8988T (cell line): Measurements from ENCODE around the gene ACTA1.
"Not testable (repeated sequence)": the region's sequence is repeated elsewhere in the genome, so short reads cannot be mapped to it uniquely, and the experiment has no call there.

ENCODE experiments used
- DNase-seq: peaks from one replicate; pipeline ENCODE4 v3.0.0; 2011

Gene ACTA1

GRCh38 chr1:229438021-229438420 is 4.1 kb upstream of the ACTA1 start:
- no peak for DNase-seq

GRCh38 chr1:229437443-229437842 is 3.5 kb upstream of the ACTA1 start:
- no peak for DNase-seq

DNA sequence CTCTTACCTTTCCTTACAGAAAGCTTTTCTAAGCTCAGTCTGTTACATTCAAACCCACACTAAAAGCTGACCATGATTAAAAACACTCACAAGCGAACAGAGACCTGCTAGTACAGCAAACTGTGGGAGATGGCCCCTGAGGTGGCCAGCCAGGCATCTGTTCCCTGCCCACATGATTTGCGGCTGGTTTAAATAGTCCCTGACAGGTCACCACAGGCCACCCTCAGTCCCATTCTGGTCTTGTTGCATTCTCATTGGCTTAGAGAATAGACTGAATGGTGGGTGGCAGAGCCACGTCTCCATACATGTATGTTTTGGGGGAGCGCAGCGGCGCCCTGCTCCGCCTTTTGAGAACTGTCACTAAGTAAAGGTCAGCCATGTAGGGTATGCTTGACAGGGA is 2.3 kb upstream of the ACTA1 start:
- no peak for DNase-seq

DNA sequence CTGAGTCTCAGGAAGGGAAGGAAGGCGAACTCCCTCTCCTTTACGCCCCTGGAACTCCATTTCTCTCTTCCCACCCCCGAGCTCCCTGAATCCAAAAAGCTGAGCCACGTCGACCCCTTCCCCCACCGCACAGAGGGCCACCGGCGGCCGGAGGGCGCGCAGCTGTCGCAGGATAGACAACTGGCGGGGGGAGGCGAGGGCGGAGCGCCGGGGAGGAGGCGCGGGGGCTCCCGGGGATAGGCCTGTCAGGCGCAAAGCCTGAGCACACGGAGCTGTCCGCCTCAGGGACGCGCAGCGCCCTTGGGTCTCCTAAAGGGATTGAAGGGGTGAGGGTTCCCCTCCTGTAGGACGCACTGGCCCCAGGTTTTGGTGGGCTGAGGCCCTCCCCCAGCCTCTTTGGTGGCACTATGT is 752 bp upstream of the ACTA1 start:
- no peak for DNase-seq

GRCh38 chr1:229433364-229434004 is 410 bp downstream of the ACTA1 start:
- DNase-seq, result no peak

DNA sequence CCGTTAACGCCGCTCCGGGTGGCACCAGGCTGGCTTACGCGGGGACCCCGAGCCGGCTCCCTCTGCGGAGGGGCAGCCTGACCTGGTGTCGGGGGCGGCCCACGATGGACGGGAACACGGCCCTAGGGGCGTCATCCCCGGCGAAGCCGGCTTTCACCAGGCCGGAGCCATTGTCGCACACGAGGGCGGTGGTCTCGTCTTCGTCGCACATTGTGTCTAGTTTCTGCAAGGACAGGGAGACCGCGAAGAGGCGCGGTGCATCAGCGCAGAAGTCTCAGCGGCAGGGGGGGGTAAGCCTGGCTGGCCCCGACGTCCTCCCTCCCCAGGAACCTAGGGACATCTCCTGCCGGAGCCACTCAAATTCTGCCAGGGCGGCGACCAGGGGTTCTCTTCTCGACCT is 989 bp downstream of the ACTA1 start:
- no peak for DNase-seq

GRCh38 chr1:229432116-229432461 is 1.8 kb downstream of the ACTA1 start:
- no peak for DNase-seq

GRCh38 chr1:229431284-229432115 is 2.4 kb downstream of the ACTA1 start:
- no peak for DNase-seq

DNA sequence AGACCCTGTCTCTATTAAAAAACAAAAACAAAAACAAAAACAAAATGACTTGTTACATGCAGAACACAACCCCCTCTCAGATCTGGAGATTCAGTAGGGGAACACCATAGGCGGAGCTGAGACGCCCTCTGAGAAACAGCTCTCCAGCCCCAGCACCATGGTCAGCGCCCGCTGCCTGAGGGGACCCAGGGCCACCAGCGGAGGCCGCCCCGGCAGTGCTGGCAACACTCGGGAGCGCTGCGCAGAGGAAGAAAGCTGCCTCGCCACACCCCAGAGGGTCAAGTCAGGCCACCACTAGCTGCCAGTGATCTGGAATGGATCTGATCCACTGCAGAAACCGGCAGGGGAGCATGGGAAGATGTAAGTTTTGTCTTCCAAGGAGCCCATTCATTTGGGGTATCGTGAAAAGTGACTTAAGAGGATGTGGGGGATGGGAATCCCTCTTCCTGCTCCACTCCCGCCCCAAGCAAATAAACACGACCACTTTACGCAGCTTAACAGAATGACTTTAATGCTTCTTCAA is 3.1 kb downstream of the ACTA1 start:
- DNase-seq, result no peak

- DNase-seq, result no peak
Observed at GRCh38 chr1:229428256-229428655, 5.6 kb downstream of the ACTA1 start.

- no peak for DNase-seq
Observed at GRCh38 chr1:229427572-229427971, 6.3 kb downstream of the ACTA1 start.

DNA sequence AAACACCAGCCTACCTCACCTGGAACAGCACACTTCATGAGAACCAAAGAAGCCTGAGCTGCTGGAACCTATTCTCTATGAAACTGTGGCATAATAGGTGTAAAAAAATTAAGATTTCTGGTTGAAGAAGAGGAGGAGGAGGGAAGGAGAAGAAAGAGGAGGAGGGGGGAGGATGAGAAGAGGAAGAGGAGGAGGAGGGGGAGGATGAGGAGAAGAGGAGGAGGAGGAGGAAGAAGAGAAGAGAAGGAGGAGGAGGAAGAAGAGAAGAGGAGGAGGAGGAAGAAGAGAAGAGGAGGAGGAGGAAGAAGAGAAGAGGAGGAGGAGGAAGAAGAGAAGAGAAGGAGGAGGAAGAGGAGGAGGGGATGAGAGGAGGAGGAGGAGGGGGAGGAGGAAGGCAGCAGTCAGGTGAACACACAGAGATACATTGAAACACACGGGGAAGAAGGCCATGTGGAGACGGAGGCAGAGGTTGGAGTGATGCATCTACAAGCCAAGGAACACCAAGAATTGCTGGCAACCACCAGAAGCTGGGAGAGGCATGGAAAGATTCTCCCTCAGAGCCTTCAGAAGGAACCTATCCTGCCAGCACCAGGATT is 8.2 kb downstream of the ACTA1 start:
- no peak for DNase-seq

GRCh38 chr1:229420765-229421164 is 13.1 kb downstream of the ACTA1 start:
- no peak for DNase-seq

GRCh38 chr1:229420224-229420623 is 13.7 kb downstream of the ACTA1 start:
- DNase-seq, result no peak

- not testable (repeated sequence) for DNase-seq
Observed at GRCh38 chr1:229418586-229418985, 15.3 kb downstream of the ACTA1 start.

- DNase-seq, result not testable (repeated sequence)
Observed at GRCh38 chr1:229412810-229413209, 21.1 kb downstream of the ACTA1 start.

DNA sequence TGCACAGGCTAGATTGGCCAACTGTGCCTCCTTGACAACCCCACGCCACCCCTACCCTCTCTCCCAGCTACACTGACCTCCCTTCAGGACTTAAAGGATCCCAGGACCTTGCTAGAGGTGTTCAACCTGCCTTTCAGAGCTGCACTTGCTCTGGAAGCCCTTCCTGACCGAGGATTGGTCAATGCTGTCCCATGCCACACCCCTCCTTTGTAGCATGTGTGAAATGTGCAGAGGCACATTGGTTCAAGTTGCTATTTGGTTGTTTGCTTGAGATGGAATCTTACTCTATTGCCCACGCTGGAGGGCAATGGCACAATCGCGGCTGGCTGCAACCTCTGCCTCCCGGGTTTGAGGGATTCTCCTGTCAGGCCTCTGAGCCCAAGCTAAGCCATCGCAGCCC is 21.8 kb downstream of the ACTA1 start:
- DNase-seq, result no peak

GRCh38 chr1:229411434-229412055 is 22.3 kb downstream of the ACTA1 start:
- no peak for DNase-seq

- peak; percentile 53 for DNase-seq
Observed at GRCh38 chr1:229410692-229411433, 23.0 kb downstream of the ACTA1 start.

DNA sequence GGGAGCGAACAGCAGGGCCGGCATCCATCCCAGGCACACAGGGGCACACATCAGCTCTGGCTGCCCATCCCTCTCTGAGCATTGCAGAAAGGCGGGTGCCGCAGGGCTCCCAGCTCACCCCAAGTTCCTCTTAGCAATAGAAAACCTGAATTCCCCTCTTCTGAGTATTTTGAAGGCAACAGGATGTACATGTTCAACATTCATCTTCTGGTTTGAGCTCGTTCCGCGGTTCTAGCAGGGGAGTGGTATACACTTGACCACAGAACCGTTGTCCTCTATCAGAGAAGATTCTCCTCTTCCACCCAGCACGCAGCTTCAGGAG is 23.6 kb downstream of the ACTA1 start:
- no peak for DNase-seq

GRCh38 chr1:229409616-229410369 is 24.1 kb downstream of the ACTA1 start:
- no peak for DNase-seq

- no peak for DNase-seq
Observed at GRCh38 chr1:229408458-229409037, 25.3 kb downstream of the ACTA1 start.
